Measurements from ENCODE around the gene ANKRD31.

Gene ANKRD31

GRCh38 chr5:75023368-75024159 lies 213.1 kb downstream of the ANKRD31 start:
- ATAC-seq, result peak; percentile 68 to 73

- ATAC-seq, result no peak
Measured at GRCh38 chr5:75021800-75022199, 214.9 kb downstream of the ANKRD31 start.

- ATAC-seq, result no peak
Measured at GRCh38 chr5:75021219-75021618, 215.5 kb downstream of the ANKRD31 start.

GRCh38 chr5:75020016-75020656 lies 216.5 kb downstream of the ANKRD31 start:
- no peak for ATAC-seq

- no peak for ATAC-seq
Measured at GRCh38 chr5:75018805-75019587, 217.7 kb downstream of the ANKRD31 start.
